Activated effector memory CD4-positive, alpha-beta T cell treated with anti-CD3 and anti-CD28 coated beads, Interleukin-2, amount 50 U/mL, for 16 hours (primary cell): Measurements from ENCODE around the gene BHLHE23.

Experiments
- DNase-seq: peaks from one replicate; pipeline ENCODE4 v3.0.0-alpha.2; 2020

BHLHE23 gene

DNA sequence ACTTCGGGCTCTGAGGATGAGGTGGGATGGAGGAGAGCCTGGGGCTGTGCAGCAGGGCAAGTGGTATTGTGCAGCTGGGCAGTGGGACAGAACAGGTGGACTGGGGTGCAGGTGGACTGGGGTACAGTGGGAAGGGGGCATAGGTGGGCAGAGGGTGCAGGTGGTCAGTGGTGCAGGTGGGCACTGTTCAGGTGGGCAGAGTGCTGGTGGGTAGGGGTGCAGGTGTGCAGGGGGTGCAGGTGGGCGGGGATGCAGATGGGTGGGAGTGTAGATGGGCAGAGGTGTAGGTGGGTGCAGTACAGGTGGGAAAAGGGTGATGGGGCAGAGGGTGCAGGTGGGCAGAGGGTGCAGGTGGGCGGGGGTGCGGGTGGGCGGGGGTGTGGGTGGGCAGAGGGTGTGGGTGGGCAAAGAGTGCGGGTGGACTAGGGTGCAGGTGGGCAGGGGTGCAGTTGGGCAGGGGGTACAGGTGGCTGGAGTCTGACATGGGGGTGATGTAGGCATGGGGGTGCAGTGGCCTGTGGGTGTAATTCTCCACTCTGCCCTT is 20.4 kb downstream of the BHLHE23 start:
- DNase-seq: no peak

- no peak for DNase-seq
These were observed 21.4 kb downstream of the BHLHE23 start for GRCh38 chr20:62985444-62985778.

DNA sequence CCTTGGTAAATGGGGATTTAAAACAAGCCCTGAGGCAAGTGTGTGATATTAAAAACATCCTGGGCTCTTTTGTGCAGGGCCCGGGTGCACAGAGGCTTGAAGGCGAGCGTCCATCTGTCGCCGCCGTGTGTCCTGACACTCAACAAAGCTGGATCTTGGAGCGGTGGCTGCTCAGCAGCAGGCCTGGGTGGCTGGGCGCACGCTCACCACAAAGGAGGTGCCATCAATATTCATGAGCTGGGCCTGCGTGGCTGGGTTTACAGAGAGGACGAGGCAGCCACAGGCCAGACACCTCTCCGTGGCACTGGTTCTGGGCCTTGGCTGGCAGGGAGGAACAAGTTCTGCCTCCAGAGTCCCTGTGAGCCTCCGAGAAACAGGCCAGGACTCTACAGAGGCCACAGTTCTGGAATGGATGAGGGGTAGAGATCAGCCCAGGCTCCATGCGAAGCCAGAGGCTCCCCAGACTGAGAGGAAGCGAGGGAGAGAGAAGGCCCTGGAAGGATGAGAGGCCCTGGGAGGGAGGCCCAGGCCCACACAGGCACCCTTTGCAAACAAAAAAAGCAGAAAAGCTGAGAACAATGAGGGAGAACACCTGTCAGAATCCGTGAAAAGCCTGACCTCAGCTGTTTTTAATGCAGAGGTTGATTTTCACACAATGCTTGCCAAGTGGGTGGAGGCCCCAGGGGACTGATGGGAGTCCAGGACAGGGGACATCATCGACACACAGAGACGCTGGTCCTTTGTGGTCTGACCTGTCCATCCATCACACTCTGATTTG is 21.9 kb downstream of the BHLHE23 start:
- no peak for DNase-seq

- DNase-seq: no peak
These were observed 23.6 kb downstream of the BHLHE23 start for GRCh38 chr20:62983210-62983609.

DNA sequence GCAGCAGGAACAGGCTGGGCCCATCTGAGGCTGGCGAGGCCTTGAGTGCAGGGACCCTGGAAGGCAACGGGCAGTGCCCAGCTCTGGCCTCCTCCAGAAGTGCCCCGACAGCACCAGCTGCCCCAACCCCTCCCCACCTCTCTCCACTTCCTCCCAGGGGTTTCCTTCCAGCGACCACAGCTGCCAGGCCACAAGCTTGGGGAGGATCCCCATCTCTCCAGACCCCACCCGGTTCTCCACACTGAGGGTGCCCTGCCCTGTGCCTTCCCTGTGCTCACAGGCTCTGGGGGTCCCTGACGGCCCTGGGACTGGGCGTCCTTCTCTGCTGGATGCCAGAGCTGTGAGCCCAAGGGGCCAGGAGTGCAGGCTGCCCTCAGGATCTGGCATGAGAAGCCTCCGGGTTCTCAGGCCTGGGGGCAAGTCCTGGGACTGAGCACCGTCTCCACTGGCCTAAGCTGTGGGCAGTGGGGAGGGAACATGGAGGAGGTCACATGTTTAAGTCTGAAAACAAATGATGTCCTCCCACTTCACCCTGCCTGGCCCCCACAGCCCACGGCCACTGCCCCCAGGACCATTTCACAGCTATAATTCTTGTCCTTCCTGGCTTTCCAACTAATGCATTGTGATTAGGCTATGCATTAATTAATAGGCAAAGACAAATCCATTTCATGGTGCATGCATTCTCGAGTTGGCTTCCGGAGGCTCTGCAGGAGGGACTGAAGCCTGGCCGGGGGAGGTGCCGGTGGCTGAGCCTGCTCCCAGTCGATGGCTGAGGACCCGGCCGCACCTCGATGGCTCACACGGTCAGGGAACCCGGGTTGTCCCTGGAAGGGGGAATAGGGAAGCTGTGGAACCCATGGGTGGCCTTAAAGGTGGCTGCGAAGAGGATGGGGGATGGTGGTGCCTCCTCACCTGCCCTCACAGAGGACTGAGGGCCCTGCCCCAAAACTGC is 24.4 kb downstream of the BHLHE23 start:
- DNase-seq: no peak

DNA sequence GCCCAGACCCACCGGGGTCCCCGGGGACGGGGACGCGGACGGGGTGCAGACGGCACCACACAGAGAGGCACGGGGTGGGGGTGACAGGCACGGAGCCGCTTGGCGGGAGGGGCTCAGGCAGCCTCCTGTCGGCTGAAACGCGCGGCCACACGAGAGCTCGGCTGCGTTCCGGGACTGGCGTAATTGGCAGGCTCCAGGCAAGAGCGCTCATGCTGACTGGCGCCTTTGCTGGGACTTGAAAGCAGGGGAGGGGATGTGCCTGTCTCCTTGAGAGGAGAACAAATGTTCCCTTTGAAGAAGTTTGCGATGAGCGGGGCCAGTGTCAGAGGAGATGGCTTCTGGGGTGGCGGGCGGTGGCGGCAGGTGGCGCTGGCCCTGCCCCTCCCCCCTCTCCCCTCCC is 25.8 kb downstream of the BHLHE23 start:
- DNase-seq: peak; percentile 76

GRCh38 chr20:62980380-62980960 is 26.3 kb downstream of the BHLHE23 start:
- no peak for DNase-seq

DNA sequence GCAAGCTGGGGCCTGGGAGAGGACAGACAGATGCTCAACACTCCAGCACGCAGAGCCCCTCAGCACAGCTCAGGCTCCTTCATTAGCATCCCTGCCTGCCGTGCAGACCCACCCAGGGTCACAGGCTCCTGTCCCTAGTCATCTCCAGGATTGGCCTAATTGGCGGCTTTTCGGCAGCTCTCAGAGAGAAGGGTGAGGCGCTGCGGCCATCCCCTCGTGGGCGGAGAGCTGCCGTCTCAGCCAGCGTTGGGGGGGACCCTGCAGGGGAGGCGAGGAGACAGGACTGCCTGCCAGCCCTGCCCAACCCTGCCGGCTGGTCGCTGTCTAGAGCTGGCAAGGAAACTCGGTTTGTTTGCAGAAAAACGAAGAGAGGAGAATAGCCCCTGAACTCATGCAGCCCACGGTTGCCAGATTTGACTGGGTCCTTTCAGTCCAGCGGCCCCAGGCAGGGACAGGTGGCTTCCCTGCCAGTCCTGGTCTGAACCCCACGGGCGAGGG is 26.8 kb downstream of the BHLHE23 start:
- DNase-seq: no peak

DNA sequence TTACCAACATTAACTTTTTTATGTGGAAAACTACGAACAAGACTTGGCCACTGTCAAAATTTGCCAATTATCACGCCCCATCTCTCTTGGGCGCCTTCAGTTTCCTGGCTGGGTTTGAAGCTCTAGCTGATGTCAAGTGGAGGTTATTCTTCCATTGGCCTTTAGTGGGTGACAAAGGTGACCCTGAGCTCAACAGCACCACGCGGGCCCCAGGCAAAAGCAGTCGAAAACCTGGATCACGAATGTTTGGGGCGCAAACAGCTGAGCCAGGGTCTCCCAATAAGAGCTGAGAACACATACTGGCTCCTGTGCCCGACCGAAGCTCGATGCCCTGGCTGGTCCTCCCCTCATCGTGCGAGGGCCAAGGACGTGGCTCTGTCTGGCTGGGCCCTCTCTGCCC is 27.5 kb downstream of the BHLHE23 start:
- no peak for DNase-seq

DNA sequence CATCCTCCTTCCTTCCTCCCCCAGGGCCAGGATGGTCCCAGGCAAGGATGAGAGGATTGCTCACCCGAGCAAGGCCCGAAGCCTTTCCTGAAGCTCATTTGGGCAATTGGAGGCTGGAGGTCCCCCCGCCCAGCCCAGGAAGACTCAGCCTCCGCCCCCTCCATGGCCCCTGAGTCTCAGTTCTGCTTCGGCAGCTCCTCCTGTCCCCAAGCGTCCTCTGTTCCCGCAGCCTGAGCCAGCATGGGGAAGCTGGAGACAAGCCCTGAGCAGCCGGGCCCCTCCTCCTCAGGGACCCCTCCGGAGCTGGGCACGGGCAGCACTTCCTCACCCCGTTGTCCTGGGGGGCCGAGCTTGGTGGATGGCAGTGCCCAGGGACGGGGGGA is 28.2 kb downstream of the BHLHE23 start:
- no peak for DNase-seq

- peak; percentile 93 for DNase-seq
These were observed 28.9 kb downstream of the BHLHE23 start for GRCh38 chr20:62977613-62978560.

GRCh38 chr20:62976886-62977285 is 29.9 kb downstream of the BHLHE23 start:
- no peak for DNase-seq

DNA sequence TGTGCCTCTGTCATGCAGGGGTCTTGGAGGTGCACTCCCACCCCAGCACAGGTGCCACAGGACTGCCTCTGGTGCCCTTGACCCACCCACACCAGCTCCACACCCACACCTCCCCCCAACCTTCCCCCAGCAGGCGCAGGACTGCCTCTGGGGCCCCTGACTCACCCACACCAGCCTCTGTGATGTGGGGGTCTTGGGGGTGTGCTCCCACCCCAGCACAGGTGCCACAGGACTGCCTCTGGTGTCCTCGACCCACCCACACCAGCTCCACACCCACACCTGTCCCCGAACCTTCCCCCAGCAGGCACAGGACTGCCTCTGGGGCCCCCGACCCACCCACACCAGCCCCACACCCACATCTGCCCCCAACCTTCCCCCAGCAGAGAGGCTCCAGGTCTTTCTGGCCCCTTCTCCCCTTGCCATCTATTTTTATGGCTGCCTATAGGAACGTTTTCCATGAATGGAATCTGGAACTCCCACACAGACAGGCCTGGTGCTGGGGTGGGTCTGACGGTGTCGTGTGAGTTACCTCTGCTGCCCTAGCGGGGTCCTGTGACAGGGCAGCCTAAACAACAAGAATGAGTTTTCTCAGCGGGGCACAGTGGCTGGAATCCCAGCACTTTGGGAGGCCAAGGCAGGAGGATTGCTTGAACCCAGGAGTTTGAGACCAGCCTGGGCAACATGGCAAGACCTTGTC is 30.8 kb downstream of the BHLHE23 start:
- DNase-seq: no peak

DNA sequence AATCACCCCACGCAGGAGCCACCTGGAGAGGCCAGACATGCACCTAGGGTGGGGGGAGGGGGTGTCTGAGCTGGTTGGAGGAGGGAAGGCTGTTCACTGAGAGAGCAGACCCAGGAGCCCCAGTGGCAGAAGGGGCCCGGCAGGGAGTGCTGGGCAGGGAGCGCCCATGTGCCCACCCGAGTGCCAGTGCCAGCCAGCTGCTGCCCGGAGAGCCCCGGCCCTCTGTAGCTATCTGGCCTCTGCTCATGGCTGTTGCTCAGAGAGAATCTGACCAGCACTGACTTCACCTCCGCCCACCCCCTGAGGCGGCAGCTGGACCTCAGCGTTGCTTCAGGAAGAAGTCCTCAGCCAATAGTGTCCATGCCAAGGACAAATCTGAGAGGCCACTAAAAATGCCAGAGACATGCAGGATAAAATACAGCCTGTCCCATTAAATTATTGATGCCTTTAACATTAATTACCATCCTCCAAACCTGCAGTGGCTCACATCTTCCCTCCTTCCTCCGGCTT is 31.5 kb downstream of the BHLHE23 start:
- no peak for DNase-seq

DNA sequence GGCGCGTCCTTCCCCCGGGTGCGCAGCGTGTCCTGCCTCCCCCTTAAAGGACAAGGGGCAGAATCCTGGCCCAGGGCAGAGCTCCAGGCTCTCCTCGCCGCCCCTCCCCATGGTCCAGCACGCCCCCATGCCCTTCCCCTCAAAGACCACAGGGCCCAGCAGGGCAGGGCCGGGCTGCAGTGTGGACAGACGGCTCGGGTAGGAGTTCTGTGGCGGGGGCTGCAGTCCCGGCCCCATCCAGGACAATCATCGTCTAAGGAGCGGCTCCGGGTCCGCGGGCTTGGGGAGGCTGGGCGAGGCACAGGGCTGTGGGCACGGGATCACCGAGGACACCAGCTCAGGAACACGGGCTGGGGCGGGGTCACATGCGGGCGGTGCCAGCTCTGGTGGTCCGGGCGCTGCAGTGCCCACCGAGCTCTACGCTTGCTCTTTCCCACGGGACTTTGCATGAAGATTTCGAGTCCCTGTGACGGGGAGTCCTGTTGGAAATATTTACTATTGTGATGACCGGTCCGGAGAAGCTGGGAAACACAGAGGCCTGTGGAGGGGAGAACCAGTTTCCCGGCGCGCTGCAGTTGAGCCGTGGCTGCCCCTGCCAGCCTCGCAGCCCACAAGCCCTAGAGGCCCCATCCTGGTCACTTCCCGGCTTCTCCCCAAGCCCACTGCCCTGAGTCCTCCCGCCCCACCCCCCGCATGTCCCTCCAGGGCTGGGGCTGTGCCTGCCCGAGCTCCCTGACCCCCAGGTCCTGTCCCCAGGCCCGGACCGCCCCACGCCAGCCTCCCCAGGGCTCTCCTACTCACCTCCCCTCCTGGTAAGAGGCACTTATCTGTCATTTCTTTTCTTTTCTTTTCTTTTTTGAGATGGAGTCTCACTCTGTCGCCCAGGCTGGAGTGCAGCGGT is 33.7 kb downstream of the BHLHE23 start:
- no peak for DNase-seq

GRCh38 chr20:62971950-62972844 is 34.6 kb downstream of the BHLHE23 start:
- DNase-seq: peak; percentile 93

DNA sequence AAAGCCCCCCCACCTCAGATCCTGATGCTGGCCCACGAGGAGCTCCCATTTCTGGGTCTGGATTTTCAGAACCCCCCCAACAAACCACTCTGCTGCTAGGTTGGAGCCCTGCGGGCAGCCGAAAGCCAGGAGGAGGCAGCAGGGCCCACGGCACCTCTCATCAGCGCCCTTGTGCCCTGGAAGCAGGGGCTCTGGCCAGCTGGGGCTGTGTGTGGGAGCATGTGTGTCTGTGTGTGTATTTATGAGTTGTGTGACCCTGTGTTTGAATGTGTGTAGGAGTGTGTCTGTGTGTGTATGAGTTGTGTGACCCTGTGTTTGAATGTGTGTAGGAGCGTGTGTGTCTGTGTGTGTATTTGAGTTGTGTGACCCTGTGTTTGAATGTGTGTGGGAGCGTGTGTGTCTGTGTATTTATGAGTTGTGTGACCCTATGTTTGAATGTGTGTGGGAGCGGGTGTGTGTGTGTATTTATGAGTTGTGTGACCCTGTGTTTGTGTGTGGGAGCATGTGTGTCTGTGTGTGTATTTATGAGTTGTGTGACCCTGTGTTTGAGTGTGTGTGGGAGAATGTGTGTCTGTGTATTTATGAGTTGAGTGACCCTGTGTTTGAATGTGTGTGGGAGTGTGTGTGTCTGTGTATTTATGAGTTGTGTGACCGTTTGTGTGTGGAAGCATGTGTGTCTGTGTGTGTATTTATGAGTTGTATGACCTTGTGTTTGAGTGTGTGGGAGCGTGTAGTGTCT is 35.4 kb downstream of the BHLHE23 start:
- DNase-seq: no peak
